ENCODE data around the gene HES6.

The HES6 gene

GRCh38 chr2:238282861-238283738, 43.3 kb upstream of the HES6 start:
- H3K36me3 Mint-ChIP-seq (ENCODE audit: low read depth): peaks cover 6% of the 10 kb centered on the region
- no peak for DNase-seq
- peaks cover 4% of the 10 kb centered on the region for H3K27me3 Mint-ChIP-seq (ENCODE audit: low read depth, poor library complexity)
- no peak overlapping the region for H3K27ac Mint-ChIP-seq
- no peak overlapping the region for H3K4me3 Mint-ChIP-seq
- H3K9me3 Mint-ChIP-seq: no peaks in the 10 kb centered on the region
- TF ChIP-seq CTCF (IDR thresholded peaks at IDR 0.05): no peak
- H3K4me1 Mint-ChIP-seq: peaks cover 79% of the 10 kb centered on the region

GRCh38 chr2:238281826-238282480, 42.1 kb upstream of the HES6 start:
- Mint-ChIP-seq H3K9me3 (no peaks in the 10 kb centered on the region), H3K4me1 (peaks cover 72% of the 10 kb centered on the region), H3K27ac (no peak overlapping the region), H3K4me3 (no peak overlapping the region), H3K36me3 (ENCODE audit: low read depth) (peaks cover 9% of the 10 kb centered on the region), H3K27me3 (ENCODE audit: low read depth, poor library complexity) (peaks cover 4% of the 10 kb centered on the region)
- DNase-seq: no peak
- no peak for TF ChIP-seq CTCF (IDR thresholded peaks at IDR 0.05)

- no peak for TF ChIP-seq CTCF (IDR thresholded peaks at IDR 0.05)
- H3K4me3 Mint-ChIP-seq: no peak overlapping the region
- DNase-seq: no peak
- no peaks in the 10 kb centered on the region for H3K9me3 Mint-ChIP-seq
- peaks cover 20% of the 10 kb centered on the region for H3K36me3 Mint-ChIP-seq (ENCODE audit: low read depth)
- H3K27me3 Mint-ChIP-seq (ENCODE audit: low read depth, poor library complexity): peaks cover 4% of the 10 kb centered on the region
- H3K27ac Mint-ChIP-seq: no peak overlapping the region
- H3K4me1 Mint-ChIP-seq: peaks cover 55% of the 10 kb centered on the region
These were observed 40.4 kb upstream of the HES6 start for GRCh38 chr2:238280083-238280825.

- H3K27me3 Mint-ChIP-seq (ENCODE audit: low read depth, poor library complexity): peaks cover 4% of the 10 kb centered on the region
- no peak for TF ChIP-seq CTCF (IDR thresholded peaks at IDR 0.05)
These were observed 39.5 kb upstream of the HES6 start for GRCh38 chr2:238279324-238279682.

GRCh38 chr2:238278626-238279323, 38.9 kb upstream of the HES6 start:
- peaks cover 40% of the 10 kb centered on the region for H3K4me1 Mint-ChIP-seq
- no peak overlapping the region for H3K4me3 Mint-ChIP-seq
- H3K9me3 Mint-ChIP-seq: no peaks in the 10 kb centered on the region
- TF ChIP-seq CTCF (IDR thresholded peaks at IDR 0.05): no peak
- peaks cover 35% of the 10 kb centered on the region for H3K36me3 Mint-ChIP-seq (ENCODE audit: low read depth)
- H3K27me3 Mint-ChIP-seq (ENCODE audit: low read depth, poor library complexity): peaks cover 4% of the 10 kb centered on the region
- DNase-seq: no peak
- peak overlapping the region; percentile 64 for H3K27ac Mint-ChIP-seq

More at GRCh38 chr2:238279324-238279682, 39.5 kb upstream of the HES6 start:
- H3K4me3 Mint-ChIP-seq: no peak overlapping the region
- no peak overlapping the region for H3K27ac Mint-ChIP-seq
- DNase-seq: no peak
- peaks cover 46% of the 10 kb centered on the region for H3K4me1 Mint-ChIP-seq
- no peaks in the 10 kb centered on the region for H3K9me3 Mint-ChIP-seq
- H3K36me3 Mint-ChIP-seq (ENCODE audit: low read depth): peaks cover 30% of the 10 kb centered on the region

Measured in nephron progenitor cell (in vitro differentiated cells).